Stimulated activated CD4-positive, alpha-beta T cell treated with anti-CD3 and anti-CD28 coated beads, Interleukin-1b, Interleukin-23, amount 100 ng/mL, for 4 hours (primary cell): ENCODE measurements around the gene VAMP3.
"Not testable (repeated sequence)": the region's sequence is repeated elsewhere in the genome, so short reads cannot be mapped to it uniquely, and the experiment has no call there.

Experiments used
- DNase-seq, 2 donors: peaks; one replicate each; pipeline ENCODE4 v3.0.0-alpha.2; 2020; ENCODE audit warnings: low read depth in 2 of 2

The VAMP3 gene

GRCh38 chr1:7768583-7768982, 2.5 kb upstream of the VAMP3 start:
- DNase-seq = no peak

GRCh38 chr1:7769673-7770412, 1.3 kb upstream of the VAMP3 start:
- no peak for DNase-seq

DNA sequence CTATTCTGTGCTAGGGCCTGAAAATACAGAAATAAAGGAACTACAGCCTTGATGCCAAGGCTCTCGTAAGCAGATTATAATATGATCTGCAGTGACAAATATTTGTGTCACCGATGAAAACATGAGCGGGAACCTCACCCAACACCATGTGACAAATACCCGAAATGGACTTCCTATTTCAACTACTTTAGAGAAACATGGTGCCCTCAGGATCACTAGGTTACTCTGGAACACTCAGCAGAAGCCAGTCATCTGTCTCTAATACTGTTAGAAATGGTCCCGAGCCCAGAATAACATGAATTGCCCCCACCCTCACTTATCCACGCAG, 463 bp upstream of the VAMP3 start:
- DNase-seq = no peak

- DNase-seq = no peak
These were observed 765 bp downstream of the VAMP3 start for GRCh38 chr1:7771823-7772299.

DNA sequence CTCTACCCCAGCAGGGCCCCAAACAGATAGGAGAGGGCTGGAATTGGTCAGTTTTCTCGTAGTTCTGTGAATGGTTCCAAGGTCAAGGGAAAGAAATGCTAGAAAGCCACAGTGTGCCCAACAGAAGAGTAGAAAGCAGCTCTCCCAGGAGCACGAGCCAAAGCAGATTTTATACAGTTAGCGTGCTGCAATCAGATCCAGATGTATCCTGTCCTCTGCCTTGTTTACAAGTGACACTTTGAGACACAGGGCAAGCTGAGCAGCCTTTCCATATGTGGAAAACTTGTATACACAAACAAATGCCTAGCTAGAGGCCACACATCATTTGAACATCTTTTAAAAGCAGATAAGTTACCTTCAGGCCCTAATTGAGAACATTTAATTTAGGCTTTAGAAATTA, 6.5 kb downstream of the VAMP3 start:
- no peak for DNase-seq

DNA sequence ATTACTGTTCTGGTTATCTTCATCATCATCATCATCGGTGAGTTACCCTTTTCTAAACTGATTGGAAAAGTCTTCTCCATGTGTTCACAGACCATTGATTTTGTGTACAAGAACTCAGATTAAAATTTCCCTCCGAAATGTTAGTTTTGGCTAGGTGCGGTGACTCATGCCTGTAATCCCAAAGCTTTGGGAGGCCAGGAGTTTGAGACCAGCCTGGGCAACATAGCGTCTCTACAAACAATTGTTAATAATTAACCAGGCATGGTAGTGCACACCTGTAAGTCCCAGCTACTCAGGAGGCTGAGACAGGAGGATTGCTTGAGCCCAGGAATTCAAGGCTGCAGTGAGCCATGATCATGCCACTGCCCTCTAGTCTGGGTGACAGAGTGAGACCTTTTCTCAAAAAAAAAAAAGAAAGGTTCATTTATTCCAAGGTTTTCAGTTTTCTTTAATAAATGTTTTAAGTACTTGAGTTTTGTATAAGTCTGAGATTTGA, 7.1 kb downstream of the VAMP3 start:
- DNase-seq = no peak

- no peak for DNase-seq
These were observed 9.9 kb downstream of the VAMP3 start for GRCh38 chr1:7780976-7781375.

DNA sequence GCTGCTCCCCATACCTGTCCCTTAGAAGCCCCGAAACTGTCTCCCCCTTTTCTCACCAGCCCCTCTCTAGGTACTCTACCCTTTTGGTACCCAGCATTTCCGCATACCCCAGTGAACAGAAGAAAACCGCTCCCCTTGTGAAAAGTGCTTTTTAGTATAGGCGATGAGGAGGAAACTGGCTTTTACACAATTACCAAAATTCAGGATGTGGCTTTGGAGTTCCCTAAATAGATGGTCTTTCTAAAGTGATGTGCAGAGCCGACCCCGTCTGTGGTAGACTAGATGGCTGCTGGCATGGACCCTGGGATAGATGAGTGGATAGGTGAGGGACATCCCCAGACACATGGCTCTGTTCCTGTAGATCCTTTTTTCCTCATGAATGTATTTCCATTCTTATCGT, 10.4 kb downstream of the VAMP3 start:
- DNase-seq = no peak

GRCh38 chr1:7781923-7782495, 10.9 kb downstream of the VAMP3 start:
- no peak for DNase-seq

DNA sequence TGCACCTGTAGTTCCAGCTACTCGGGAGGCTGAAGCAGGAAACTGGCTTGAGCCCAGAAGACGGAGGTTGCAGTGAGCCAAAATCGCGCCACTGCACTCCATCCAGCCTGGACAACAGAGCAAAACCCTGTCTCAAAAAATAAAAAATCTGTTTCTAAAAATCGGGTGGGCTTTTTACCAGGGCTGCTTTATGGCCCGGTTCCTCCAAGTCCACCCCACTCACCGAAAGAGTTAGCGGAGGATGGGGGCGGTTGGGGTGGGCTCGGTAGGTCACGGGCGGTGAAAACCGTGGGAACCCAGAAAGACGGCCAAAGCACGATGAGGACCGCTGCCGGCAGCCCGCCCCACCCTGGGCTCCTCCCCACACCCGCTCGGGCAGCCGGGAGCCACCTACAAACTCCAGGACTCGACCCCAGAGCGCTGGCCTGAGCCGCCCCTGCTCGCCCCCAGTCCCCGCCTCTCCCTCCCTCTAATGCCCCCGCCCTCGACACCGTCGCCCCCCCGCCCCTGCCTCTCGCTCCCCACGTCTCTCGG, 12.1 kb downstream of the VAMP3 start:
- no peak for DNase-seq

DNA sequence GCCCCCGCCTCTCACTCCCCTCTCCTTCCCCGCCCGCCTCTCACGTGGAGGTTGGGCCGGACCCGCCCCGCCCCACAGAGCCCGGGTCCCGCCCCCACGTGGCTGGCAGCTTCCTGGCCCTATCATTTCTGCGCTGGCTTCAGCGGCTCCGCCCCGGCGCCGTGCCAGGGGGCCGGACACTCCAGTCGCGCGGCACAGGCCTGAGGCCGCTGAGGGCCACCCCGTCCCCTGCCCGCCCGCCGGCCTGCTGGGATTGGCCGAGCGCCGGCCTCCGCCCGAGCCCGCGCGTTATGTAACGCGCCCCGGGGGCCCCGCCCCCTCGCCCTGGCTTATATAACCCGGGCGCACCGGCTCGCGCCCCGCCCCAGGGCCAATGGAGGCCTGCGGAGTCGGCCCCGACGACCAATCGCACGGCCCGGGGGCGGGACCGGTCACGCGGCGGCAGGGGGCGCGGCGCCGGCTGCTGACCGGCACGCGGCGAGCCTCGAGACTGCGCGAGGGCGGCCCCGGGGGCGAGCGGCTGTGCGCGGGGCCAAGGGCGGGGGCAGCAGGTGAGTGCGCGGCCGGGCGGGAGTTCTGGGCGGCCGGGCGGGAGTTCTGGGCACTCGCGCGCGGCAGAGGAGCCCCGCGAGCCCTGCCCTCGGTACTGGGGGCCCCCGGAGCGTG, 12.9 kb downstream of the VAMP3 start, which contains the start of gene PER3:
Gene PER3 (plus strand): TSS at position 466 of the 666 bp plus-strand sequence. CDS start 587 bp downstream, outside the sequence.
- peak; percentile 84 to 89 for DNase-seq

GRCh38 chr1:7784492-7785071, 13.5 kb downstream of the VAMP3 start:
- no peak for DNase-seq

GRCh38 chr1:7785108-7785507, 14.0 kb downstream of the VAMP3 start:
- DNase-seq = no peak

DNA sequence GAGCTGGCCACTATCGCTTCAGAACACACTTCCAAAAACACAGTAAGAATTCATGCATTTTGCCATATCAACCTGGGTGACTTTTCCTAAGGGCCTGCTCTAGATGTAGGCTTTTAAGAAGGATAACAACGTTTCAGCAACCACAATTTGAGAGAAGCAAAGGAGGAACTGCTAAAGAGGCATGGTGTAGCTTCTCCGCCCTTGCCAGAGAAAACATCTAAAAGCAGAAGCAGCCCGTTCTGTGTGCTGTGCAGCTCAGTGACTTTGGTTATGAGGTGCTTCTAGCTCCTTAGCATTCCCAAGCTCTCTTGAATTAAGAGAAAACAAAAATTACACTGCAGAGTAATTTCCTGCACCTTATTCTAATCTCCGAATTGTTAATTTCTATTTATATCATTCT, 15.7 kb downstream of the VAMP3 start:
- DNase-seq = no peak

GRCh38 chr1:7789828-7790227, 18.7 kb downstream of the VAMP3 start:
- no peak for DNase-seq

DNA sequence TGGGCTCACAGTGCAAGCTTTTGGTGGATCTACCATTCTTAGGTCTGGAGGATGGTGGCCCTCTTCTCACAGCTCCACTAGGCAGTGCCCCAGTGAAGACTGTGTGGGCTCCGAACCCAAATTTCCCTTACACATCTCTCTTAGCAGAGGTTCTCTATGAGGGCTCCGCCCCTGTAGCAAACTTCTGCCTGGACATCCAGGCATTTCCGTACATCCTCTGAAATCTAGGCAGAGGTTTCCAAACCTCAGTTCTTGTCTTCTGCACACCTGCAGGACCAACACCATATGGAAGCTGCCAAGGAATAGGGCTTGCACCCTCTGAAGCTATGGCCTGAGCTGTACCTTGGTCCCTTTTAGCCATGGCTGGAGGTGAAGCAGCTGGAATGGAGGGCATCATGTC, 19.9 kb downstream of the VAMP3 start:
- not testable (repeated sequence) for DNase-seq

DNA sequence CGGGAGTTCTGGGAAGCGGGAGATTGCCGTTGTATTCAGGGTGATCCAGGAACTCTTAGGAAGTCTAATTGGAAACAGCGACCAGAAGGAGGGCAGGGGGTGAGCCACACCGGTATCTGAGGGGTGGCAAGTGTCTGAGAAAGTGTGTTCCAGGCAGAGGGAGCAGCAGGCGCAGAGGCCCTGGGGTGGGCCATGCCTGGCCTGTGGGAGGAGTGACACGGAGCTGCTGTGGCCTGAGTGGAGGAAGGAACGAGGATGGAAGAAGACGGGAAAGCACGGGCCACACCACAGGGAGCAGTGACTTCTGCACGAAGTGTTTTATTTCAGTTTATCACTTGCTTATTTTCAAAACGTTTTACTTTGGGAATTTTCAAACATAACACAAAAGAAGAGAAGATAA, 24.3 kb downstream of the VAMP3 start:
- DNase-seq = no peak

DNA sequence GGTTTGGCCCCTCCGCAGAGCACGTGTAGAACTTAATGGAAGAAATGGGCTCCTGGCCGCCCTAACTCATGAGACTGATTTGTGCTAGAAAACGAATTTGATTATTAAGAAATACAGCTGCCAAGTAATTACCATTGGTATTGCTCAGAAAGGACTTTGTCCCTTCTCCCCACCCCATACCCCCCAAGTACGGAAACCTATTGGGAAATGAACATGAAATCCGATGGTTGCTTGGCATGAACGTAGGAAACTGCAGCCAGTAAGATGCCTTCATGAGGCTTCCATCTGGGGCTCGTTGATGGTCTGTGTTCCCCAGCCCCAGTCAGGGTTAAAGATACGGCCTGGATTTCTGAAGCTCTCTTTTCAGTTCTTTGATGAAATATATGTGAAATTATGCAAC, 34.4 kb downstream of the VAMP3 start:
- DNase-seq = no peak

DNA sequence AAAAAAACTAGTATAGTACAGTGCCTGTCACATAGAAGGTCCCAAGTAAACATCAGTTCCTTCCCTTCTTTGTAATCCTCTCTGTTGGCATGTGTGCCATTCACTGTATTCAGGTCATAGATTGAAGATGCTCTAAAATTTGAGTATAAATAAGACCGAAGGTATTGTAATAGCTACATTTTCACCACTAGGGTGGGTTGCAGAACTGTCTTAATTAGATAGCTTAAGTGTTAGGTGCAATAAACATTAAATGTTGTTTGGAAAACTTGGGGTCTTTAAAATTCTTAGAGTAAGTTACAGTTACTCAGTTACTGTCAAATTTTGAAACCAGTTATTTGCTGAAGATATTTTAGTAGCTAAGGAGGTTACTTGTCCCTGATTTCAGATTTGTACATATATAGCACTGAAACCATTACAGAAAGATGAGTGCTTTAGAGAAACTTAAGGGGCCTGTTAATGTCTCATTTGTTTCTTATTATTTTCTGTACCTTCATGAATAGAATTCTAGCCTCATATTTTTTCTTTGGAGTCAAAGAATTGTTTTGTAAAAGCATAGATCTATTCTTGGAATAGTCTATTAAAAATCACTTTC, 37.3 kb downstream of the VAMP3 start:
- DNase-seq = no peak

DNA sequence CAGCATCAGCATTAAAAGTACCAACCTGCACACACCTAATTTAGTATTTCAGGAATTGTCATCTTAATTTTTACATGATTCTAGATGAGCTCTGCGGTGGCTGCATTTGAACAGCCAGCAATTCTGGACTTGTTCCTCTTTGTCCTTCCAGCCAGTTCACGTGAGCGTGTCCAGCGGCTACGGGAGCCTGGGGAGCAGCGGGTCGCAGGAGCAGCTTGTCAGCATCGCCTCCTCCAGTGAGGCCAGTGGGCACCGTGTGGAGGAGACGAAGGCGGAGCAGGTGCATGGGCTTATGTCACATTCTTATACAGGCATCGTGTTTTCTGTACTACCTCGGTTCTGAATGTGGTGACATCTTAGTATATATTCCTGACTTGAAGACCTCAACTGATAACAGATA, 38.6 kb downstream of the VAMP3 start:
- DNase-seq = no peak

GRCh38 chr1:7810395-7810794, 39.3 kb downstream of the VAMP3 start:
- DNase-seq = no peak

DNA sequence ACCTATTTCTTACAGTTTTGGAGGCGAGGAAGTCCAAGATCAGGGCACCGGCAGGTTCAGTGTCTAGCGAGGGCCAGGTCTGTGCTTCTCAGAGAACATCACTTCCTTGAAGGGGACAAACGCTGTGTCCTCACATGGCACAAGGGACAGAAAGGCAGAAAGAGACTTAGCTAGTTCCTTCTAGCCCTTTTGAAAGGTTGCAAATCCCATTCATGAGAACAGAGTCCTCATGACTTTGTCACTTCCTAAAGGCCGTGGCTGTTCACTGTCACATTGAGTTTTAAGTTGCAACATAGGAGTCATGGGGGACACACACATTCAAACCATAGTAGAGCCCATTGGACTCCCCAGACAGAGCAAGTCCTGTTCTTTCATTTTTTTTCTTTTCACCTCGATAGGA, 40.4 kb downstream of the VAMP3 start:
- no peak for DNase-seq
